GM23338 (cell line): Measurements from ENCODE around the gene FCN2.

ENCODE experiments used
- CREB1 ChIP-seq: fragments of 250-450 bp; sonication (Bioruptor Pico); IDR thresholded peaks from 2 replicates; pipeline ENCODE4 v1.5.0; 2020; ENCODE audit warnings: low read depth, mild to moderate bottlenecking, moderate library complexity
- CTCF ChIP-seq, 2 experiments: fragments of 200-600 bp in 1 of 2; sonication (generic) in 1 of 2; conservative IDR thresholded peaks; 2 replicates each; pipeline versions ENCODE4 v1.5.1 to v1.6.1; 2016 to 2017; ENCODE audit warnings: antibody characterized with exemption in 2 of 2, low read depth in 2 of 2, mild to moderate bottlenecking in 2 of 2, moderate library complexity in 1 of 2
- EZH2 ChIP-seq: fragments of 200-600 bp; sonication (generic); IDR thresholded peaks from one replicate; pipeline ENCODE4 v1.8.0; 2017; ENCODE audit warnings: antibody characterized with exemption, mild to moderate bottlenecking, low read depth; ENCODE audit not compliant: unreplicated experiment
- EZH2phosphoT487 ChIP-seq: fragments of 200-600 bp; sonication (generic); IDR thresholded peaks from one replicate; pipeline ENCODE4 v1.8.1; 2018; ENCODE audit warnings: antibody characterized with exemption; ENCODE audit not compliant: unreplicated experiment
- JUNB ChIP-seq: IDR thresholded peaks from one replicate; pipeline ENCODE4 v1.6.1; 2016; ENCODE audit warnings: antibody characterized with exemption; ENCODE audit not compliant: unreplicated experiment
- POLR2AphosphoS5 ChIP-seq: IDR thresholded peaks from 2 replicates; pipeline ENCODE4 v1.6.1; 2016; ENCODE audit warnings: antibody characterized with exemption, low read depth
- REST ChIP-seq: IDR thresholded peaks from one replicate; pipeline ENCODE4 v1.6.1; 2018; ENCODE audit warnings: antibody characterized with exemption; ENCODE audit not compliant: unreplicated experiment

GRCh38 chr9:134922932-134923240 is 42.3 kb downstream of the FCN2 start:
- TF ChIP-seq POLR2AphosphoS5 (no peak), CTCF (conservative IDR thresholded peaks at IDR 0.05; ENCODE audit: low read depth in 2 of 2) (no peak), CREB1 (CRISPR knock-in tag) (no peak), JUNB (no peak), REST (no peak), EZH2 (no peak), EZH2phosphoT487 (no peak)
